ENCODE measurements around the gene CSH1.
A peak's percentile ranks its signal among the peaks of the same experiment; 100 is the strongest.
"Not testable (repeated sequence)": the region's sequence is repeated elsewhere in the genome, so short reads cannot be mapped to it uniquely, and the experiment has no call there.

Gene CSH1

GRCh38 chr17:63911657-63912100 lies 15.3 kb upstream of the CSH1 start:
- DNase-seq (ENCODE audit: low spot score) = peak; percentile 61
- TF ChIP-seq CTCF (conservative IDR thresholded peaks at IDR 0.05; ENCODE audit: low read depth) = peak; percentile 90
- ChIA-PET CTCF (interaction anchor here (0.5 to 1.1 kb wide), 6 partner anchors 12 to 559 kb away, joined by 3 to 4 read pairs (median 3); no protein-coding TSS in a partner anchor), POLR2A (ENCODE audit: low non-redundant PET) (no interaction called here)
- H3K27ac ChIP-seq = no peak overlapping the region

GRCh38 chr17:63911041-63911635 lies 14.8 kb upstream of the CSH1 start, which contains the start of gene CSHL1:
TSS of gene CSHL1 (minus strand) at chr17:63911258. CDS start at chr17:63911196, 62 bp downstream.
- ChIA-PET CTCF (interaction anchor here (0.6 to 1.1 kb wide), 3 partner anchors 46 to 134 kb away, joined by 3 read pairs; no protein-coding TSS in a partner anchor), POLR2A (ENCODE audit: low non-redundant PET) (no interaction called here)

DNA sequence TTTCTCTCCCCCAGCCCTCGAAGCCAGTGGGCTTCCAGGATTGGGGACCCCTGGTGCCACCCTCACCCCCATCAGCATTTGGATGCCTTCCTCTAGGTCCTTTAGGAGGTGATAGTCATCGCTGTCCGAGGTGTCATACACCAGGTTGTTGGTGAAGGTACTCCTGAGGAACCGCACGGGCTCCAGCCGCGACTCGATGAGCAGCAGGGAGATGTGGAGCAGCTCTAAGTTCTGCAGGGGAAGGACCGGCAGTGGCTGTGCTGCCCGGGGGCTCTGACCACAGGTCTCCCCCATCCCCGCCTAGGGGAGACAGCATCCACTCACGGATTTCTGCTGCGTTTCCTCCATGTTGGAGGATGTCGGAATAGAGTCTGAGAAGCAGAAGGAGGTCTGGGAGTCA lies 13.7 kb upstream of the CSH1 start:
- no peak for TF ChIP-seq CTCF (conservative IDR thresholded peaks at IDR 0.05; ENCODE audit: low read depth)
- no peak for DNase-seq (ENCODE audit: low spot score)
- ChIA-PET CTCF (interaction anchor here (0.5 to 0.8 kb wide), 2 partner anchors 63 to 508 kb away, joined by 3 read pairs; no protein-coding TSS in a partner anchor), POLR2A (ENCODE audit: low non-redundant PET) (no interaction called here)
- no peak overlapping the region for H3K27ac ChIP-seq

More at GRCh38 chr17:63911041-63911635, 14.8 kb upstream of the CSH1 start, which contains the start of gene CSHL1:
- no peak for TF ChIP-seq CTCF (conservative IDR thresholded peaks at IDR 0.05; ENCODE audit: low read depth)
- no peak within 1 kb of the TSS for H3K27ac ChIP-seq
- no peak for DNase-seq (ENCODE audit: low spot score)

GRCh38 chr17:63909586-63909985 lies 13.2 kb upstream of the CSH1 start:
- CTCF ChIA-PET; H3K27ac ChIP-seq; DNase-seq (ENCODE audit: low spot score); POLR2A ChIA-PET (ENCODE audit: low non-redundant PET): not testable (repeated sequence)

DNA sequence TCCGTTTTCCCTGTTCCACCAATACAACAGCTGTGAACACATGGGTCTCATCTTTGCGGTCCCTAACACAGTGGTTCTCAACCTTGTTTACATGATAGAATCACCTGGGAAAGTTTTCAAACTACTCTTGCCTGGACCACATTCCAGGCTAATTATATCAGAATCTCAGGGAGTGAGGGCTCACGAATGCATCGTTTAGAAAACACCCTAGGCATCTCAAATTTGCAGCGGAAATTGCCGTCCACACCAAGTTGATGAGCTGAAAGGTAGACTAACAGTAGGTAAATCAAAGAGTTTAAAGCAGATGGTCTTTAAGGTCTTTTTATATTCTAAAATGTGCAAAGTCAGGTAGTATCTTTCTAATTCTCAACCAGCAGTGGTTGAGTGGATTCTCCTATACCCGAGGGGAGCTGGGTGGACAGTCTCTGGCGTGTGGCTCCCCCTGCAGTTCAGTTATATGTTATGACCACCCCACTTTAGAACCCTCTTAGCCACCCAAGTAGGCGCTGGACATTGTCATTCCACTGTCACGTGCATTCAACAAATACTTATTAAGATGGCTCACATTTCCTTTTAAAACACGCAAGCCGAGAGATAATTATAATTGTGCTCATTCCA lies 10.9 kb upstream of the CSH1 start:
- DNase-seq (ENCODE audit: low spot score); POLR2A ChIA-PET (ENCODE audit: low non-redundant PET); H3K27ac ChIP-seq: not testable (repeated sequence)
- CTCF ChIA-PET = interaction anchor here (0.6 to 1.7 kb wide), 2 partner anchors 12 to 121 kb away, joined by 3 to 6 read pairs; partner anchors contain the start of gene GH1

DNA sequence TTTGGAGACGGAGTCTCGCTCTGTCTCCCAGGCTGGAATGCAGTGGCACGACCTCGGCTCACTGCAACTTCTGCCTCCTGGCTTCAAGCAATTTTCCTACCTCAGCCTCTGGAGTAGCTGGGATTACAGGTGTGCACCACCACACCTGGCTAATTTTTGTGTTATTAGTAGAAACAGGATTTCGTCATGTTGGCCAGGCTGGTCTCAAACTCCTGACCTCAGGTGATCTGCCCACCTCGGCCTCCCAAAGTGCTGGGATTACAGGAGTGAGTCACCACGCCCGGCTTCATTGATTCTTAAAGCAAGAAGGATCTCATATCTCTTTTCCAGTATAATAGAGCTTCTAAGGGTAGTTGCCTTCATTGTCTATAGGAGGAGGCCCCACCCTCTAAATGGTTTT lies 8.4 kb upstream of the CSH1 start:
- not testable (repeated sequence) for DNase-seq (ENCODE audit: low spot score); H3K27ac ChIP-seq
- CTCF ChIA-PET = interaction anchor here (0.6 to 0.9 kb wide), 4 partner anchors 42 to 443 kb away, joined by 3 to 7 read pairs (median 6); partner anchors contain the start of gene SCN4A
- POLR2A ChIA-PET (ENCODE audit: low non-redundant PET) = interaction anchor here (0.6 kb wide), 1 partner anchor 1183 kb away, joined by 3 read pairs; no protein-coding TSS in a partner anchor

DNA sequence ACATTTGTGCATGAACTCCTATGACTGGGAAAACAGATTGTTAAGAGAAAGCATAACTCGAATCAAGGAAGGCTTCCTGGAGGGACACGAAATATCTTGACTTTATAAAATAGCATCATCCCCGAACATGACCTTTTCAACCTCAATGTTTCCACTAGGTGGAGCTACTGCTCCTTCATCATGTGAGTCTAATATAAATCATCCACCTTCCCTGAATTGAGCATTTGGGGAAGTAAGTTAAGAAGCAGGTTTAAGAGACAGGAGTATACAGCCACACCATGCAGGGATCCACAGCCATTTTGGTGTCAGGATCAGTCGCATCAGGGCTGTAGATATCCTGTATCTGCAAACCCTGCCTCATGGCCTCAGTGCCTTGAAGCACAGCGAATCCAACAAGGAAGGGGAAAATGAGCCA lies 7.4 kb upstream of the CSH1 start:
- POLR2A ChIA-PET (ENCODE audit: low non-redundant PET); DNase-seq (ENCODE audit: low spot score); H3K27ac ChIP-seq: not testable (repeated sequence)
- peak; percentile 68 for TF ChIP-seq CTCF (conservative IDR thresholded peaks at IDR 0.05; ENCODE audit: low read depth)
- CTCF ChIA-PET = interaction anchor here (0.6 to 1.1 kb wide), 2 partner anchors 74 to 125 kb away, joined by 3 to 4 read pairs; no protein-coding TSS in a partner anchor

GRCh38 chr17:63901971-63902370 lies 5.6 kb upstream of the CSH1 start:
- POLR2A ChIA-PET (ENCODE audit: low non-redundant PET); H3K27ac ChIP-seq; DNase-seq (ENCODE audit: low spot score): not testable (repeated sequence)
- CTCF ChIA-PET = interaction anchor here (0.6 to 1.0 kb wide), 2 partner anchors 17 to 515 kb away, joined by 3 read pairs; no protein-coding TSS in a partner anchor

- H3K27ac ChIP-seq; POLR2A ChIA-PET (ENCODE audit: low non-redundant PET): not testable (repeated sequence)
- CTCF ChIA-PET = interaction anchor here (0.6 kb wide), 1 partner anchor 9 kb away, joined by 3 read pairs; no protein-coding TSS in a partner anchor
- peak; percentile 20 for DNase-seq (ENCODE audit: low spot score)
These were observed 2.8 kb upstream of the CSH1 start for GRCh38 chr17:63898899-63899798.

DNA sequence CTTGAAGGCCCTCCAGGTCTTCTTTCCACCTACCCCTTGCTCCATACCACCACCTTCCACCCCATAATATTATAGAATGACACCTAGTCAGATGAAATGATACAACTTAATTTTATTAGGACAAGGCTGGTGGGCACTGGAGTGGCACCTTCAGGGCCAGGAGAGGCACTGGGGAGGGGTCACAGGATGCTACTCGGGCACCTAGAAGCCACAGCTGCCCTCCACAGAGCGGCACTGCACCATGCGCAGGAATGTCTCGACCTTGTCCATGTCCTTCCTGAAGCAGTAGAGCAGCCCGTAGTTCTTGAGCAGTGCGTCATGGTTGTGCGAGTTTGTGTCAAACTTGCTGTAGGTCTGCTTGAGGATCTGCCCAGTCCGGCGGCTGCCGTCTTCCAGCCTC lies 1.6 kb downstream of the CSH1 start:
- CTCF ChIA-PET; POLR2A ChIA-PET (ENCODE audit: low non-redundant PET); DNase-seq (ENCODE audit: low spot score); H3K27ac ChIP-seq: not testable (repeated sequence)

DNA sequence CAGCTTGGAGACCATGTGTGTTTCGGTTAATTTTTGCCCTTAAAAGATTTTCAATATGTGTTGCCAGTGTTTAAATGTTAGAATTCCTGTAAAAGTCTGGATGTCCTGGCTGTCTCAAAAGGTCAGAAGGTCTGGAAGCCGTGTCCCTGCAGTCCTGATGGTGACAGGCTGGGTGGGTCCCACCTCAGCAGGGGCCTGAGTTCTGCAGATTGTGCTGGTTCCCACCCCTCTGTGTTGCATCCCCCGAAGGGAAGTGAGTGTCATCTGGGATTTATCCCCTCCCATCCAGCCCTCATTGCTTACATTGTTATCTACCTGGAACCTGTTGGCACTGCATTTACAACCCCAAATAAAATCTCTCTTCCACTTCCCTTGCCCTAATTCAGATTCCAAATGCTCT lies 2.4 kb downstream of the CSH1 start:
- H3K27ac ChIP-seq; CTCF ChIA-PET; POLR2A ChIA-PET (ENCODE audit: low non-redundant PET); DNase-seq (ENCODE audit: low spot score): not testable (repeated sequence)
